HCT116 (cell line): ENCODE data around the gene LRRC4C. TPM values are rescaled to one million over a fixed set of nuclear protein-coding genes. Genes with fewer than 3 reads are reported as not detected.

Source experiments
- ATAC-seq: fragments of 200-7000 bp; cut with Tn5 transposase; 2 replicates; pipeline ENCODE4 v1.9.1; 2020; ENCODE audit warnings: mild to moderate bottlenecking, moderate library complexity
- BruUV-seq: library from RNA; stranded (reverse); fragments of 400-500 nt; replicated peaks from 2 replicates; lab custom pipeline; 2021; lab: Mats Ljungman, UMichigan
- CTCF ChIA-PET: fragments of 300-600 bp; sonication (Branson Sonifier 250); formaldehyde crosslinking; loops from one replicate; lab custom pipeline; 2021; ENCODE audit warnings: antibody characterized with exemption; lab: Charles Lee
- POLR2A ChIA-PET: fragments of 300-600, 350-600 bp; sonication (Branson Sonifier 250); formaldehyde crosslinking; loops from one replicate; lab custom pipeline; 2021; ENCODE audit warnings: antibody characterized with exemption; lab: Charles Lee
- RAD21 ChIA-PET, 2 experiments: fragments of 300-600 bp; sonication (Branson Sonifier 250); formaldehyde crosslinking; loops; one replicate each; lab custom pipeline; 2023; ENCODE audit warnings: low total read pairs in 2 of 2; ENCODE audit not compliant: uncharacterized antibody in 2 of 2, unreplicated experiment in 2 of 2, low non-redundant PET in 1 of 2; lab: Charles Lee
- DNase-seq: peaks from one replicate; pipeline ENCODE4 v3.0.0-alpha.2; 2010; ENCODE audit warnings: low read depth, low spot score
- H2AFZ ChIP-seq: fragments of 200-600 bp; shearing (Covaris generic), sonication (generic); 2 replicates; pipeline ENCODE4 v1.6.1; 2017; ENCODE audit warnings: low read depth, mixed run types, mixed read lengths, antibody characterized with exemption, low read length; ENCODE audit not compliant: poor library complexity, severe bottlenecking
- H3K27ac ChIP-seq: 2 replicates; pipeline ENCODE4 v1.5.1; 2012; ENCODE audit warnings: low read depth, low read length
- H3K27me3 ChIP-seq: fragments of 200-600 bp; sonication (generic); 2 replicates; pipeline ENCODE4 v1.6.1; 2016; ENCODE audit warnings: mixed run types, low read length, mixed read lengths; ENCODE audit not compliant: insufficient read depth
- H3K36me3 ChIP-seq, 2 experiments: fragments of 200-500 bp in 1 of 2; fragments of 200-600 bp in 1 of 2; sonication (Bioruptor generic) in 1 of 2; sonication (generic) in 1 of 2; 2 replicates each; pipeline versions ENCODE4 v1.5.1 to v1.6.1; 2014 to 2016; ENCODE audit warnings: low read length in 2 of 2, inconsistent platforms in 1 of 2, mixed read lengths in 1 of 2, mixed run types in 1 of 2; ENCODE audit not compliant: insufficient read depth in 2 of 2, control insufficient read depth in 1 of 2
- H3K4me1 ChIP-seq, 2 experiments: fragments of 200-600 bp in 1 of 2; sonication (generic) in 1 of 2; 2 replicates each; pipeline versions ENCODE4 v1.5.1 to v1.6.1; 2012 to 2017; ENCODE audit warnings: low read length in 2 of 2, inconsistent platforms in 1 of 2, mild to moderate bottlenecking in 1 of 2, mixed read lengths in 1 of 2, mixed run types in 1 of 2, moderate library complexity in 1 of 2; ENCODE audit not compliant: insufficient read depth in 2 of 2, control insufficient read depth in 1 of 2
- H3K4me2 ChIP-seq: fragments of 200-600 bp; sonication (generic); 2 replicates; pipeline ENCODE4 v1.6.1; 2017; ENCODE audit warnings: mixed run types, low read length, mixed read lengths
- H3K4me3 ChIP-seq, 2 experiments: fragments of 200-600 bp in 1 of 2; sonication (generic) in 1 of 2; replicated peaks in 1 of 2; 2 replicates each; pipeline ENCODE4 v1.5.1; 2011 to 2016; ENCODE audit warnings: low read length in 2 of 2, control low read depth in 1 of 2, low read depth in 1 of 2, mild to moderate bottlenecking in 1 of 2, mixed read lengths in 1 of 2, mixed run types in 1 of 2
- H3K79me2 ChIP-seq: fragments of 200-600 bp; sonication (generic); 2 replicates; pipeline ENCODE4 v1.6.1; 2017; ENCODE audit warnings: mild to moderate bottlenecking, mixed run types, low read length, moderate library complexity, mixed read lengths; ENCODE audit not compliant: insufficient read depth
- H3K9ac ChIP-seq: fragments of 200-600 bp; sonication (generic); 2 replicates; pipeline ENCODE4 v1.6.1; 2016; ENCODE audit warnings: low read length, mixed read lengths
- H3K9me2 ChIP-seq: fragments of 200-600 bp; sonication (generic), shearing (Covaris generic); 2 replicates; pipeline ENCODE4 v1.6.1; 2017; ENCODE audit warnings: mixed run types, mild to moderate bottlenecking, moderate library complexity; ENCODE audit not compliant: insufficient read depth
- H3K9me3 ChIP-seq, 2 experiments: fragments of 200-500 bp in 1 of 2; fragments of 200-600 bp in 1 of 2; sonication (Bioruptor generic) in 1 of 2; sonication (generic) in 1 of 2; 2 replicates each; pipeline ENCODE4 v1.6.1; 2014 to 2017; ENCODE audit warnings: low read length in 2 of 2, mixed read lengths in 2 of 2, inconsistent platforms in 1 of 2, low read depth in 1 of 2, mild to moderate bottlenecking in 1 of 2, mixed run types in 1 of 2, moderate library complexity in 1 of 2; ENCODE audit not compliant: control insufficient read depth in 1 of 2, insufficient read depth in 1 of 2
- H4K20me1 ChIP-seq: fragments of 200-600 bp; sonication (generic), shearing (Covaris generic); 2 replicates; pipeline ENCODE4 v1.6.1; 2017; ENCODE audit warnings: mixed run types, mild to moderate bottlenecking, moderate library complexity; ENCODE audit not compliant: insufficient read depth
- ATF3 ChIP-seq: IDR thresholded peaks from 2 replicates; pipeline ENCODE4 v1.6.1; 2012
- CBX3 ChIP-seq: IDR thresholded peaks from 2 replicates; pipeline ENCODE4 v1.6.1; 2012; ENCODE audit warnings: low read depth
- CTCF ChIP-seq, 3 experiments: fragments of 200-600 bp in 1 of 3; sonication (generic) in 1 of 3; IDR thresholded peaks in 2 of 3; conservative IDR thresholded peaks in 1 of 3; 2 replicates each; pipeline ENCODE4 v1.5.1; 2012 to 2017; ENCODE audit warnings: low read depth in 2 of 3, low read length in 2 of 3, antibody characterized with exemption in 1 of 3, borderline replicate concordance in 1 of 3, control low read depth in 1 of 3, mild to moderate bottlenecking in 1 of 3, mixed read lengths in 1 of 3, mixed run types in 1 of 3, moderate library complexity in 1 of 3; ENCODE audit not compliant: insufficient read depth in 1 of 3
- EGR1 ChIP-seq: IDR thresholded peaks from 2 replicates; pipeline ENCODE4 v1.6.1; 2012; ENCODE audit warnings: low read depth
- ELF1 ChIP-seq: IDR thresholded peaks from 2 replicates; pipeline ENCODE4 v1.6.1; 2012; ENCODE audit warnings: low read depth, borderline replicate concordance
- EZH2 ChIP-seq: fragments of 200-600 bp; sonication (generic); IDR thresholded peaks from 2 replicates; pipeline ENCODE4 v1.6.1; 2017; ENCODE audit warnings: antibody characterized with exemption, mixed run types
- EZH2phosphoT487 ChIP-seq: fragments of 200-600 bp; IDR thresholded peaks from 2 replicates; pipeline ENCODE4 v1.6.1; 2018; ENCODE audit warnings: antibody characterized with exemption, borderline replicate concordance
- FOSL1 ChIP-seq: IDR thresholded peaks from 2 replicates; pipeline ENCODE4 v1.6.1; 2012; ENCODE audit warnings: low read depth
- JUND ChIP-seq: IDR thresholded peaks from 2 replicates; pipeline ENCODE4 v1.6.1; 2012
- POLR2A ChIP-seq: IDR thresholded peaks from 2 replicates; pipeline ENCODE4 v1.7.0; 2011; ENCODE audit warnings: borderline replicate concordance; ENCODE audit not compliant: insufficient read depth, insufficient read length; ENCODE audit errors: extremely low read depth
- POLR2AphosphoS5 ChIP-seq: IDR thresholded peaks from 2 replicates; pipeline ENCODE4 v1.6.1; 2011; ENCODE audit warnings: mild to moderate bottlenecking, low read depth, low read length, moderate library complexity
- RAD21 ChIP-seq: IDR thresholded peaks from 2 replicates; pipeline ENCODE4 v1.6.1; 2012; ENCODE audit warnings: low read depth, mild to moderate bottlenecking
- REST ChIP-seq: IDR thresholded peaks from 2 replicates; pipeline ENCODE4 v1.6.1; 2012; ENCODE audit warnings: low read depth
- SP1 ChIP-seq: IDR thresholded peaks from 2 replicates; pipeline ENCODE4 v1.6.1; 2012; ENCODE audit warnings: low read depth
- SRF ChIP-seq: IDR thresholded peaks from 2 replicates; pipeline ENCODE4 v1.6.1; 2012; ENCODE audit warnings: low read depth
- TCF7L2 ChIP-seq: IDR thresholded peaks from 2 replicates; pipeline ENCODE4 v1.7.0; 2011; ENCODE audit warnings: borderline replicate concordance, inconsistent platforms; ENCODE audit not compliant: insufficient read depth, insufficient read length; ENCODE audit errors: extremely low read depth
- ZBTB33 ChIP-seq: IDR thresholded peaks from 2 replicates; pipeline ENCODE4 v1.6.1; 2011; ENCODE audit warnings: mild to moderate bottlenecking, low read length, moderate library complexity; ENCODE audit not compliant: insufficient replicate concordance; ENCODE audit errors: extremely low read depth
- ZFX ChIP-seq: fragments of 450-650 bp; IDR thresholded peaks from 2 replicates; pipeline ENCODE4 v1.6.1; 2017
- intact Hi-C: fragments of 100-400 bp; cut with micrococcal nuclease; formaldehyde crosslinking; loops from 2 replicates; pipeline ENCODE4 v1.10.0; 2022
- total RNA-seq: library from RNA; stranded (reverse); gene quantifications from one replicate; pipeline ENCODE4 v1.2.1, GENCODE V29; 2021; ENCODE audit not compliant: unreplicated experiment

Gene LRRC4C
- total RNA-seq, 1 experiment from 2014 or later: not detected

- peaks cover 11 to 31% of the 10 kb centered on the region in 2 experiments; a peak in 2 of 4 replicates for H3K9me3 ChIP-seq
- POLR2A ChIA-PET: no interaction called here
- CTCF ChIA-PET: no interaction called here
- no peak overlapping the region for H3K27ac ChIP-seq
- TF ChIP-seq ATF3 (no peak), SRF (no peak), JUND (no peak), ZBTB33 (no peak), ZFX (no peak), TCF7L2 (no peak), EGR1 (no peak), SP1 (no peak), FOSL1 (no peak), EZH2phosphoT487 (no peak), POLR2A (no peak), EZH2 (no peak), RAD21 (no peak), ELF1 (no peak), CBX3 (no peak), POLR2AphosphoS5 (no peak), REST (no peak), CTCF (IDR thresholded peaks at IDR 0.05 in 2 of 3, conservative IDR thresholded peaks at IDR 0.05 in 1 of 3; ENCODE audit: borderline replicate concordance in 1 of 3, insufficient read depth in 1 of 3, low read depth in 2 of 3, low read length in 2 of 3) (no peak)
- RAD21 ChIA-PET: no interaction called here
- no TSS peak for BruUV-seq
- ATAC-seq (no peak), DNase-seq (no peak)
- no peak overlapping the region for H3K4me2 ChIP-seq
- no peaks in the 10 kb centered on the region for H3K27me3 ChIP-seq
- no peak overlapping the region for H3K9ac ChIP-seq
- no peaks in the 10 kb centered on the region for H3K9me2 ChIP-seq
- intact Hi-C loops: no loop called here
- H3K36me3 ChIP-seq: no peaks in the 10 kb centered on the region
- H3K4me1 ChIP-seq: no peaks in the 10 kb centered on the region
- H3K79me2 ChIP-seq: no peaks in the 10 kb centered on the region
- H4K20me1 ChIP-seq: no peaks in the 10 kb centered on the region
- no peak overlapping the region for H3K4me3 ChIP-seq
- no peak overlapping the region for H2AFZ ChIP-seq
These were observed 1279.9 kb downstream of the LRRC4C start for GRCh38 chr11:40179541-40179940.
